Upper lobe of left lung (tissue), 6 donors: ENCODE measurements around the gene SH3RF1. TPM values are rescaled to one million over a fixed set of nuclear protein-coding genes. Genes with fewer than 3 reads are reported as not detected.
A peak's percentile ranks its signal among the peaks of the same experiment; 100 is the strongest.

Source experiments
- ATAC-seq, 2 donors: fragments of 200-7000 bp; cut with Tn5 transposase; one replicate each; pipeline ENCODE4 v1.9.1; 2022; ENCODE audit warnings: mild to moderate bottlenecking in 2 of 2, moderate library complexity in 2 of 2; ENCODE audit not compliant: low FRiP score in 2 of 2
- DNase-seq, 2 donors: peaks; one replicate each; pipeline ENCODE4 v3.0.0-alpha.2; 2019 to 2020
- H3K27ac ChIP-seq, 4 donors: fragments of 200-600 bp; sonication (generic); one replicate each; pipeline ENCODE4 v1.5.1; 2016 to 2019
- H3K27me3 ChIP-seq, 4 donors: fragments of 200-600 bp; sonication (generic); one replicate each; pipeline ENCODE4 v1.5.1; 2017 to 2019
- H3K36me3 ChIP-seq, 4 donors: fragments of 200-600 bp; sonication (generic); one replicate each; pipeline ENCODE4 v1.5.1; 2016 to 2019
- H3K4me1 ChIP-seq, 4 donors: fragments of 200-600 bp; sonication (generic); one replicate each; pipeline ENCODE4 v1.5.1; 2018 to 2019
- H3K4me3 ChIP-seq, 4 donors: fragments of 200-600 bp; sonication (generic); one replicate each; pipeline ENCODE4 v1.5.1; 2017 to 2019; ENCODE audit warnings: mild to moderate bottlenecking in 2 of 4, moderate library complexity in 1 of 4
- H3K9me3 ChIP-seq, 4 donors: fragments of 200-600 bp; sonication (generic); one replicate each; pipeline ENCODE4 v1.5.1; 2018 to 2019
- EP300 ChIP-seq, 4 donors: sonication (generic); formaldehyde crosslinking; IDR thresholded peaks; one replicate each; pipeline ENCODE4 v1.5.1; 2017; ENCODE audit warnings: antibody characterized with exemption in 4 of 4, control low read depth in 2 of 4
- POLR2A ChIP-seq, 4 donors: fragments of 450-650 bp; IDR thresholded peaks; one replicate each; pipeline ENCODE4 v1.5.1; 2016 to 2017; ENCODE audit warnings: antibody characterized with exemption in 4 of 4, mild to moderate bottlenecking in 2 of 4
- POLR2AphosphoS5 ChIP-seq, 2 donors: sonication (generic); formaldehyde crosslinking; IDR thresholded peaks; one replicate each; pipeline ENCODE4 v1.5.1; 2017; ENCODE audit warnings: antibody characterized with exemption in 2 of 2
- WGBS, 2 donors: methylation state at CpG; one replicate each; pipeline ENCODE4 v1.1.5; 2017 to 2018; 5-methylcytosine and 5-hydroxymethylcytosine counted together
- total RNA-seq, 6 donors: library from RNA; depleted of rRNA in 4 of 6; stranded (reverse); fragments of >200 nt in 4 of 6; gene quantifications; one replicate each; pipeline versions ENCODE4 v1.1.0 to v1.2.1, GENCODE V29; 2016 to 2021
- TF ChIP-seq, protein P1 (sequence below), 6 experiments: fragments of 450-650 bp in 4 of 6; fragments of 200-600 bp in 2 of 6; sonication (generic) in 2 of 6; IDR thresholded peaks; one replicate each; pipeline ENCODE4 v1.5.1; 2016 to 2019; ENCODE audit warnings: antibody characterized with exemption in 6 of 6
- donor health status: DM: no; HTN: no; CAD: no; lungs with moderate emphysema.
- donor health status: DM: no; HTN: yes; CAD: no; lungs with severe emphysema.

The SH3RF1 gene
- total RNA-seq, 6 donors from 2014 or later: 27.1 to 38.7 (median 34.3) TPM

GRCh38 chr4:169116270-169116901, 154.4 kb downstream of the SH3RF1 start:
- Histone ChIP-seq H3K36me3 (peaks cover 5 to 64% (median 20%) of the 10 kb centered on the region in 4 donors), H3K27me3 (no peaks in the 10 kb centered on the region), H3K9me3 (no peaks in the 10 kb centered on the region), H3K27ac (peak overlapping the region in 3 of 4 donors; percentile 37 to 69 (median 53)), H3K4me3 (no peak overlapping the region), H3K4me1 (peaks cover 0 to 13% (median 0%) of the 10 kb centered on the region in 4 donors)
- DNase-seq (peak in 1 of 2 donors; percentile 54), ATAC-seq (peak in 1 of 2 donors; percentile 23)
- TF ChIP-seq EP300 (IDR thresholded peaks at IDR 0.05): no peak
- peak in 1 of 2 donors; percentile 0 for TF ChIP-seq POLR2AphosphoS5 (IDR thresholded peaks at IDR 0.05)
- TF ChIP-seq, protein P1, sequence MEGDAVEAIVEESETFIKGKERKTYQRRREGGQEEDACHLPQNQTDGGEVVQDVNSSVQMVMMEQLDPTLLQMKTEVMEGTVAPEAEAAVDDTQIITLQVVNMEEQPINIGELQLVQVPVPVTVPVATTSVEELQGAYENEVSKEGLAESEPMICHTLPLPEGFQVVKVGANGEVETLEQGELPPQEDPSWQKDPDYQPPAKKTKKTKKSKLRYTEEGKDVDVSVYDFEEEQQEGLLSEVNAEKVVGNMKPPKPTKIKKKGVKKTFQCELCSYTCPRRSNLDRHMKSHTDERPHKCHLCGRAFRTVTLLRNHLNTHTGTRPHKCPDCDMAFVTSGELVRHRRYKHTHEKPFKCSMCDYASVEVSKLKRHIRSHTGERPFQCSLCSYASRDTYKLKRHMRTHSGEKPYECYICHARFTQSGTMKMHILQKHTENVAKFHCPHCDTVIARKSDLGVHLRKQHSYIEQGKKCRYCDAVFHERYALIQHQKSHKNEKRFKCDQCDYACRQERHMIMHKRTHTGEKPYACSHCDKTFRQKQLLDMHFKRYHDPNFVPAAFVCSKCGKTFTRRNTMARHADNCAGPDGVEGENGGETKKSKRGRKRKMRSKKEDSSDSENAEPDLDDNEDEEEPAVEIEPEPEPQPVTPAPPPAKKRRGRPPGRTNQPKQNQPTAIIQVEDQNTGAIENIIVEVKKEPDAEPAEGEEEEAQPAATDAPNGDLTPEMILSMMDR (IDR thresholded peaks at IDR 0.05): no peak
- TF ChIP-seq POLR2A (IDR thresholded peaks at IDR 0.05): no peak
- WGBS, 2 donors: 88 to 94% methylated on average over 12 of the region's 12 CpGs

- no peak for TF ChIP-seq POLR2A (IDR thresholded peaks at IDR 0.05)
- peak in 1 of 2 donors; percentile 15 for TF ChIP-seq POLR2AphosphoS5 (IDR thresholded peaks at IDR 0.05)
- TF ChIP-seq, protein P1 (IDR thresholded peaks at IDR 0.05): peak in 2 of 6 experiments; percentile 20 to 35
- H3K27me3 ChIP-seq: no peaks in the 10 kb centered on the region
- H3K4me1 ChIP-seq: peaks cover 0 to 13% (median 0%) of the 10 kb centered on the region in 4 donors
- H3K9me3 ChIP-seq: no peaks in the 10 kb centered on the region
- H3K36me3 ChIP-seq: peaks cover 5 to 60% (median 18%) of the 10 kb centered on the region in 4 donors
- peak overlapping the region in 3 of 4 donors; percentile 37 to 69 (median 53) for H3K27ac ChIP-seq
- 43 to 59% methylated on average over 4 of the region's 4 CpGs for WGBS, 2 donors
- ATAC-seq (peak; percentile 65 to 88), DNase-seq (peak in 1 of 2 donors; percentile 84)
- H3K4me3 ChIP-seq: no peak overlapping the region
These were observed 154.9 kb downstream of the SH3RF1 start for GRCh38 chr4:169115897-169116254.

- no peaks in the 10 kb centered on the region for H3K9me3 ChIP-seq
- H3K4me1 ChIP-seq: peaks cover 0 to 13% (median 0%) of the 10 kb centered on the region in 4 donors
- H3K27ac ChIP-seq: peak overlapping the region in 2 of 4 donors; percentile 37 to 69
- H3K27me3 ChIP-seq: no peaks in the 10 kb centered on the region
- ATAC-seq (no peak), DNase-seq (no peak)
- TF ChIP-seq EP300 (IDR thresholded peaks at IDR 0.05) (no peak), POLR2A (IDR thresholded peaks at IDR 0.05) (no peak), POLR2AphosphoS5 (IDR thresholded peaks at IDR 0.05) (no peak)
- TF ChIP-seq, protein P1 (IDR thresholded peaks at IDR 0.05): no peak
- WGBS, 2 donors: 91 to 94% methylated on average over 6 of the region's 6 CpGs
- H3K36me3 ChIP-seq: peaks cover 5 to 63% (median 18%) of the 10 kb centered on the region in 4 donors
- no peak overlapping the region for H3K4me3 ChIP-seq
These were observed 155.4 kb downstream of the SH3RF1 start for GRCh38 chr4:169115144-169115896.

DNA sequence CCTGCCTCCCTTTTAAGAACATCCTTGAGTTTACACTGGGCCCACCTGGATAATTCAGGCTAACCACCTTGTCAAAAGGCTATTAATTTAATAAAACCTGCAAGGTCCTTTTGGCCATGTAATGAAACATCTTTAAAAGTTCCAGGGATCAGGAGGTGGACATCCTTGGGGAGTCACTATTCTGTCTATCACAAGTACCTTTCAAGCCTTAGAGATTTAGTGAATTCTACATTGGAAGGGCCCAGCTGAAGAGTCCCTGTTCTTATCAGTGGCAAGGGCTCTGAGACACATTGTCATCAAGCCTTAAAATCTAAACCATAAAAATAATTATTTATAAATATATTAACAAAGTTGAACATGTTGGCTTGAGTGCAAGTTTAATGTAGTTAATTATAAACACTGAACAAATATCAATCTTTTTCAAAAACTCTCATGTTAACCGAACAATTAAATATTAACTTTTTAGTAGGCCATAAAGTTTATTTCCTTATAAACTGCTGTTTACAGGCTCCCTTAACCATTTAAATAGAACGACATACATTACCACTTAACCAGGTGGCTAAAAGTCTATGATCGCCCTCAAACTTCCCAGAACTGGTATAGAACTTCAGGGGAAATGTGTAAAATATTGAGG, 156.3 kb downstream of the SH3RF1 start:
- H3K27me3 ChIP-seq: no peaks in the 10 kb centered on the region
- H3K27ac ChIP-seq: no peak overlapping the region
- 74 to 75% methylated on average over 3 of the region's 3 CpGs for WGBS, 2 donors
- H3K9me3 ChIP-seq: no peaks in the 10 kb centered on the region
- peaks cover 5 to 69% (median 19%) of the 10 kb centered on the region in 4 donors for H3K36me3 ChIP-seq
- H3K4me1 ChIP-seq: peaks cover 0 to 13% (median 0%) of the 10 kb centered on the region in 4 donors
- TF ChIP-seq POLR2A (IDR thresholded peaks at IDR 0.05): no peak
- TF ChIP-seq EP300 (IDR thresholded peaks at IDR 0.05): no peak
- TF ChIP-seq, protein P1 (IDR thresholded peaks at IDR 0.05): no peak
- TF ChIP-seq POLR2AphosphoS5 (IDR thresholded peaks at IDR 0.05): no peak
- H3K4me3 ChIP-seq: no peak overlapping the region
- DNase-seq (no peak), ATAC-seq (no peak)
